Neuronal stem cell (in vitro differentiated cells): ENCODE measurements around the gene TPPP.
A peak's percentile ranks its signal among the peaks of the same experiment; 100 is the strongest.

Source experiments
- DNase-seq: peaks from one replicate; pipeline ENCODE4 v3.0.0-alpha.2; 2013; ENCODE audit warnings: low spot score
- H2AFZ ChIP-seq: one replicate; pipeline ENCODE4 v1.6.1; 2013; ENCODE audit warnings: mild to moderate bottlenecking, low read length, inconsistent platforms
- H2AK5ac ChIP-seq: 2 replicates; pipeline ENCODE4 v1.6.1; 2013; ENCODE audit warnings: low read depth, mild to moderate bottlenecking, inconsistent platforms, low read length, moderate library complexity, mixed read lengths
- H2BK120ac ChIP-seq: 2 replicates; pipeline ENCODE4 v1.6.1; 2013; ENCODE audit warnings: low read depth, mild to moderate bottlenecking, inconsistent platforms, low read length, moderate library complexity, mixed read lengths
- H2BK12ac ChIP-seq: one replicate; pipeline ENCODE4 v1.6.1; 2013; ENCODE audit warnings: low read length, inconsistent platforms
- H2BK15ac ChIP-seq: 2 replicates; pipeline ENCODE4 v1.6.1; 2013; ENCODE audit warnings: mild to moderate bottlenecking, low read length, inconsistent platforms, mixed read lengths
- H2BK5ac ChIP-seq: one replicate; pipeline ENCODE4 v1.6.1; 2013; ENCODE audit warnings: inconsistent platforms, mild to moderate bottlenecking, low read length, moderate library complexity
- H3K14ac ChIP-seq: one replicate; pipeline ENCODE4 v1.6.1; 2013; ENCODE audit warnings: low read length, inconsistent platforms
- H3K18ac ChIP-seq: 2 replicates; pipeline ENCODE4 v1.6.1; 2013; ENCODE audit warnings: low read length, inconsistent platforms
- H3K23ac ChIP-seq: 2 replicates; pipeline ENCODE4 v1.6.1; 2013; ENCODE audit warnings: low read depth, mild to moderate bottlenecking, mixed read lengths, low read length, inconsistent platforms; ENCODE audit not compliant: poor library complexity
- H3K27ac ChIP-seq: replicated peaks from 3 replicates; pipeline ENCODE4 v1.5.1; 2013; ENCODE audit warnings: low read length, inconsistent platforms
- H3K27me3 ChIP-seq, 3 experiments: 2 replicates each; pipeline ENCODE4 v1.6.1; 2013; ENCODE audit warnings: low read length in 3 of 3, mild to moderate bottlenecking in 2 of 3, inconsistent platforms in 1 of 3, low read depth in 1 of 3, mixed read lengths in 1 of 3, moderate library complexity in 1 of 3; ENCODE audit not compliant: control insufficient read depth in 3 of 3, insufficient read depth in 3 of 3
- H3K36me3 ChIP-seq, 2 donors: replicated peaks in 1 of 2; 2 replicates each; pipeline ENCODE4 v1.6.1; 2013; ENCODE audit warnings: low read length in 2 of 2; ENCODE audit not compliant: control insufficient read depth in 2 of 2, insufficient read depth in 2 of 2
- H3K4ac ChIP-seq: 2 replicates; pipeline ENCODE4 v1.6.1; 2013; ENCODE audit warnings: inconsistent platforms, mild to moderate bottlenecking, low read length, moderate library complexity
- H3K4me1 ChIP-seq, 2 donors: 1 replicate in 1 of 2; 2 replicates in 1 of 2; pipeline ENCODE4 v1.6.1; 2013; ENCODE audit warnings: low read length in 2 of 2, low read depth in 1 of 2; ENCODE audit not compliant: control insufficient read depth in 2 of 2, insufficient read depth in 1 of 2
- H3K4me2 ChIP-seq: one replicate; pipeline ENCODE4 v1.6.1; 2013; ENCODE audit warnings: mild to moderate bottlenecking, low read length, inconsistent platforms; ENCODE audit not compliant: insufficient read depth, poor library complexity, severe bottlenecking
- H3K4me3 ChIP-seq, 2 donors: 2 replicates each; pipeline ENCODE4 v1.5.1; 2013; ENCODE audit warnings: low read length in 2 of 2, mild to moderate bottlenecking in 2 of 2, inconsistent platforms in 1 of 2, moderate library complexity in 1 of 2
- H3K79me1 ChIP-seq: one replicate; pipeline ENCODE4 v1.6.1; 2013; ENCODE audit warnings: low read depth, mild to moderate bottlenecking, inconsistent platforms, low read length, moderate library complexity
- H3K9ac ChIP-seq: one replicate; pipeline ENCODE4 v1.6.1; 2013; ENCODE audit warnings: mild to moderate bottlenecking, low read depth, low read length, inconsistent platforms; ENCODE audit not compliant: poor library complexity
- H3K9me3 ChIP-seq, 2 donors: replicated peaks in 1 of 2; 2 replicates each; pipeline versions ENCODE3 to v1.6.1; 2013; ENCODE audit warnings: low read length in 2 of 2, mild to moderate bottlenecking in 2 of 2, inconsistent platforms in 1 of 2, low read depth in 1 of 2, mixed read lengths in 1 of 2, moderate library complexity in 1 of 2; ENCODE audit not compliant: control insufficient read depth in 2 of 2, insufficient read depth in 1 of 2
- H4K8ac ChIP-seq: one replicate; pipeline ENCODE4 v1.6.1; 2013; ENCODE audit warnings: low read depth, mild to moderate bottlenecking, inconsistent platforms, low read length, moderate library complexity
- H4K91ac ChIP-seq: one replicate; pipeline ENCODE4 v1.6.1; 2013; ENCODE audit warnings: low read length, low read depth, mild to moderate bottlenecking, inconsistent platforms; ENCODE audit not compliant: poor library complexity
- WGBS, 2 donors: extraction: QIAGEN DNeasy Blood & Tissue Kit; methylation state at CpG; one replicate each; pipeline ENCODE4 v1.1.7; 2013; ENCODE audit warnings: missing lambda C conversion rate in 2 of 2, mixed read lengths in 1 of 2; ENCODE audit not compliant: insufficient read length in 2 of 2, insufficient replicate concordance in 1 of 2; ENCODE audit errors: extremely low coverage in 2 of 2; 5-methylcytosine and 5-hydroxymethylcytosine counted together

The TPPP gene

GRCh38 chr5:642481-642880, 50.7 kb downstream of the TPPP start:
- Histone ChIP-seq H3K9ac (peak overlapping the region; percentile 70), H3K14ac (no peak overlapping the region), H2BK12ac (no peak overlapping the region), H3K18ac (no peak overlapping the region), H4K8ac (no peak overlapping the region), H3K4me3 (no peak overlapping the region), H4K91ac (no peak overlapping the region), H3K79me1 (peaks cover 12% of the 10 kb centered on the region), H3K23ac (no peak overlapping the region), H2BK120ac (no peak overlapping the region), H2AK5ac (no peak overlapping the region), H3K4me2 (no peak overlapping the region), H3K4me1 (no peaks in the 10 kb centered on the region), H3K36me3 (peaks cover 74 to 99% of the 10 kb centered on the region in 2 donors), H3K27ac (no peak overlapping the region), H2BK15ac (no peak overlapping the region), H2AFZ (no peak overlapping the region), H3K9me3 (peaks cover under 1 to 5% of the 10 kb centered on the region in 2 donors), H3K4ac (no peak overlapping the region), H3K27me3 (no peaks in the 10 kb centered on the region), H2BK5ac (no peak overlapping the region)
- DNase-seq, result no peak
- no CpG with 5 or more reads among the region's 14 CpGs for WGBS, 2 donors

- no peak overlapping the region for H2BK12ac ChIP-seq
- no peak overlapping the region for H3K4me2 ChIP-seq
- H2BK5ac ChIP-seq, result no peak overlapping the region
- peaks cover 0 to 2% of the 10 kb centered on the region in 2 donors for H3K9me3 ChIP-seq
- H3K79me1 ChIP-seq, result peaks cover 5% of the 10 kb centered on the region
- H3K4me1 ChIP-seq, result no peaks in the 10 kb centered on the region
- no peak overlapping the region for H2AK5ac ChIP-seq
- no peak overlapping the region for H4K8ac ChIP-seq
- H3K27me3 ChIP-seq, result no peaks in the 10 kb centered on the region
- H3K4me3 ChIP-seq, result no peak overlapping the region
- no peak overlapping the region for H3K18ac ChIP-seq
- H3K27ac ChIP-seq, result no peak overlapping the region
- no peak overlapping the region for H2BK120ac ChIP-seq
- H2BK15ac ChIP-seq, result no peak overlapping the region
- H3K4ac ChIP-seq, result no peak overlapping the region
- H4K91ac ChIP-seq, result no peak overlapping the region
- no peak for DNase-seq
- no peak overlapping the region for H2AFZ ChIP-seq
- no peak overlapping the region for H3K14ac ChIP-seq
- no CpG with 5 or more reads among the region's 14 CpGs for WGBS, 2 donors
- peak overlapping the region; percentile 43 for H3K23ac ChIP-seq
- H3K36me3 ChIP-seq, result peaks cover 71 to 99% of the 10 kb centered on the region in 2 donors
- no peak overlapping the region for H3K9ac ChIP-seq
Measured at GRCh38 chr5:641331-641765, 51.8 kb downstream of the TPPP start.

DNA sequence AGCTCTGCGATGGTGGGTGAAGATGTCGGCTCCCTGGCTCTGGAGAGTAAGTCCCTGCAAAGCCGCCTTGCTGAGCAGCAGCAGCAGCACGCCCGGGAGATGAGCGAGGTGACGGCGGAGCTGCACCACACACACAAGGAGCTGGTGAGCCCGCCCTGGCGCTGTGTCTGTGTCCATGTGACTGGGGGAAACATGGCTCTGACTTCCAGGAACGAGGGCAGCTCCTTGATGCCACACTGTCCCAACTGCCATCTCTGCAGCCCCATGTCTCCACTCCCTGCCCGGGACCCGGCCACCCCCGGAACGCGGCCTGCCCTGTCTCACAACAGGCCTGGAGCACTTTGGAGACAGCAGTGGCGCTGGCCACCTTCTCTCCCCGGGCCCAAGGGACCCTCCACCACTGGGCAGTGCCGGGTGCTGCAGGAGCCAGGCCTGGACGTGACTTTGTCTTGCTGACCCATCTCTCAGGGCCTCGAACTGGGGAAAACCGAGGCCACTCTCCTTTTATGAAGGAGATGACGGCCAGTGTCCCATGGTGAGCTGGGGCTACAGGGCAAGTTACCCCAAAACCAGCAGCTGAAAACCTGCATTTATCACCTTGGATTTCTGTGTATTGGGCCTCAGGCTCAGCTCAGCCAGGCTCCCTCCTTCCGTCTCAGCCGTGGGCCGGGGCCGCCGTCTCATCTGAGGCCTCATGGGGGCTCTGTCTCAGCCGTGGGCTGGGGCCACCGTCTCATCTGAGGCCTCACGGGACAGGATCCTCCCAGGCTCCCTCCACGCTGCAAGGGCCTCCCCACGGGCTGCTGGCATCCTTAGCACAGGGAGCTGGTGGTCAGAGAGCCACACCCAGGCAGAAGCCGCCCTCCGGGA, 52.5 kb downstream of the TPPP start:
- Histone ChIP-seq H3K36me3 (peaks cover 72 to 99% of the 10 kb centered on the region in 2 donors), H2BK15ac (no peak overlapping the region), H3K9me3 (peaks cover 0 to 3% of the 10 kb centered on the region in 2 donors), H3K14ac (no peak overlapping the region), H2BK5ac (peak overlapping the region; percentile 24), H3K23ac (peak overlapping the region; percentile 91), H2AK5ac (no peak overlapping the region), H3K27me3 (no peaks in the 10 kb centered on the region), H3K79me1 (peaks cover 5% of the 10 kb centered on the region), H3K4me3 (no peak overlapping the region), H4K8ac (no peak overlapping the region), H4K91ac (no peak overlapping the region), H3K4ac (no peak overlapping the region), H2BK120ac (no peak overlapping the region), H3K27ac (no peak overlapping the region), H2AFZ (no peak overlapping the region), H3K4me2 (no peak overlapping the region), H3K9ac (no peak overlapping the region), H3K4me1 (no peaks in the 10 kb centered on the region), H2BK12ac (peak overlapping the region; percentile 22), H3K18ac (no peak overlapping the region)
- no CpG with 5 or more reads among the region's 35 CpGs for WGBS, 2 donors
- no peak for DNase-seq

- Histone ChIP-seq H3K9me3 (peaks cover 0 to 5% of the 10 kb centered on the region in 2 donors), H3K9ac (no peak overlapping the region), H2BK12ac (no peak overlapping the region), H3K27ac (no peak overlapping the region), H3K4me3 (no peak overlapping the region), H3K23ac (peak overlapping the region; percentile 20), H3K14ac (no peak overlapping the region), H3K36me3 (peaks cover 75 to 99% of the 10 kb centered on the region in 2 donors), H2BK120ac (no peak overlapping the region), H3K4me2 (no peak overlapping the region), H4K8ac (no peak overlapping the region), H2AK5ac (no peak overlapping the region), H3K18ac (peak overlapping the region; percentile 48), H3K4me1 (no peaks in the 10 kb centered on the region), H2BK15ac (no peak overlapping the region), H2AFZ (no peak overlapping the region), H3K4ac (no peak overlapping the region), H3K27me3 (no peaks in the 10 kb centered on the region), H2BK5ac (no peak overlapping the region), H4K91ac (no peak overlapping the region), H3K79me1 (peaks cover 5% of the 10 kb centered on the region)
- no peak for DNase-seq
- no CpG with 5 or more reads among the region's 20 CpGs for WGBS, 2 donors
Measured at GRCh38 chr5:639584-640213, 53.5 kb downstream of the TPPP start.
